Measurements from ENCODE around the gene IL1RAPL1. TPM values are rescaled to one million over a fixed set of nuclear protein-coding genes. Genes with fewer than 3 reads are reported as not detected.
"Not testable (repeated sequence)": the region's sequence is repeated elsewhere in the genome, so short reads cannot be mapped to it uniquely, and the experiment has no call there.

IL1RAPL1 gene
- total RNA-seq, 2 experiments from 2014 or later: not detected

- Mint-ChIP-seq H3K27ac (no peak overlapping the region), H3K4me1 (ENCODE audit: low read depth) (no peaks in the 10 kb centered on the region), H3K36me3 (ENCODE audit: low read depth) (no peaks in the 10 kb centered on the region), H3K4me3 (no peak overlapping the region), H3K27me3 (ENCODE audit: low read depth) (no peaks in the 10 kb centered on the region), H3K9me3 (peaks cover 2% of the 10 kb centered on the region)
- CTCF ChIA-PET: no interaction called here
- no peak for DNase-seq
- intact Hi-C loops (cut with micrococcal nuclease): no loop called here
Observed at GRCh38 chrX:29281078-29281742, 694.0 kb downstream of the IL1RAPL1 start.

DNA sequence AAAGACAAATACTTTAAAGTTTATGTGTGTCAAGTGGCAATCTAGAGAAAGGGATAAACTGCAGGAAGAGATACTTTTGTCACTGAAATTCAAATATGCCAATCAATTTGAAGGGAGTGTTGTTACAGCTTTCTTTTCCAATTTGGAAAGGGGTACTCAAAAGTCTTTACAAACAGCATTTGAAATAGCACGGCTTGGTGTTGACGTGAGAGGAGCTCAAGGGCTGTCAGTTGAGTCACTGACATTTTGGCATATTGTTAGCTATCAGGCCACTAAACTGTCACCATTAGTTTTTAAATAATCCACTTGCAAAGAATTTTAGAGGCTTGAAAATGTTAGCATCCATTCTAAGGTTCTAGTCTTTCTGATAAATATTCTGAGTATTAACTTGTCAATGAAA, 698.4 kb downstream of the IL1RAPL1 start:
- H3K27ac Mint-ChIP-seq: no peak overlapping the region
- no peaks in the 10 kb centered on the region for H3K36me3 Mint-ChIP-seq (ENCODE audit: low read depth)
- DNase-seq: no peak
- intact Hi-C loops (cut with micrococcal nuclease): no loop called here
- H3K4me3 Mint-ChIP-seq: no peak overlapping the region
- CTCF ChIA-PET: no interaction called here
- no peaks in the 10 kb centered on the region for H3K27me3 Mint-ChIP-seq (ENCODE audit: low read depth)
- no peaks in the 10 kb centered on the region for H3K9me3 Mint-ChIP-seq
- H3K4me1 Mint-ChIP-seq (ENCODE audit: low read depth): no peaks in the 10 kb centered on the region

DNA sequence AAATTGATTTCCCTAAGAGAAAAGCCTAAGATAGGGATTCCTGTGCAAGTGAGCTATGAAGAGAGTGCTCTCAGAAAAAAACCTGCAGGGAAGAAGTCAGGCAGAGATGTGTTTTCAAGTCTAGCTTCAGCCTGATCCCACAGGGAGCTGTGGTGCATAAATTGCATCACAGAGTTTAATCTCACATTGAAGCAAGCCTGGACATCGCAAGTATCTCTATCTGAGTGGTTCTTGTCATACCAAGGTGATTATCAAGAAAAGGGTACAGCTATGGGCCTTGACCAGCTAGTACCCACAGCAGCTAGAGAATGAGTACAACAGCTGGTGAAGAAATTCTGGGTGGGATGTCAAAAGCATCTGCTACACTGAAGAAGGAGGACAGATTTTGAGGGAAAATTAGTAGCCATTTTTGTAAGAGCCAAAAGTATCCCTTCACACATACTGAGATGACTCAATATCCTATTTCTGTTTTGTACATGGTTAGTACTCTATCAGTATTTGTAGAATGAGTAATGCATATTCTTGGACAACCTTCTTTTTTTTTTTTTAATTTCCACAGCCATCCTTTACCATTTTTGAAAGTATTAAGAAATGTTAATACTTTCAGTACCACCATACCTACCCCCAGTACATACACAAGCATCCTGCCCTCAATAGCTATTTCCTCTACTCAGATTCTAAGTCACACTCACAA, 708.9 kb downstream of the IL1RAPL1 start:
- CTCF ChIA-PET: no interaction called here
- Mint-ChIP-seq H3K4me1 (ENCODE audit: low read depth) (no peaks in the 10 kb centered on the region), H3K4me3 (no peak overlapping the region), H3K36me3 (ENCODE audit: low read depth) (no peaks in the 10 kb centered on the region), H3K9me3 (no peaks in the 10 kb centered on the region), H3K27ac (no peak overlapping the region), H3K27me3 (ENCODE audit: low read depth) (no peaks in the 10 kb centered on the region)
- intact Hi-C loops (cut with micrococcal nuclease): no loop called here
- no peak for DNase-seq

- intact Hi-C loops (cut with micrococcal nuclease): no loop called here
- H3K4me1 Mint-ChIP-seq (ENCODE audit: low read depth): no peaks in the 10 kb centered on the region
- CTCF ChIA-PET: no interaction called here
- no peaks in the 10 kb centered on the region for H3K36me3 Mint-ChIP-seq (ENCODE audit: low read depth)
- H3K9me3 Mint-ChIP-seq: no peaks in the 10 kb centered on the region
- H3K4me3 Mint-ChIP-seq: no peak overlapping the region
- no peak for DNase-seq
- no peak overlapping the region for H3K27ac Mint-ChIP-seq
- H3K27me3 Mint-ChIP-seq (ENCODE audit: low read depth): no peaks in the 10 kb centered on the region
Observed at GRCh38 chrX:29297171-29297800, 710.0 kb downstream of the IL1RAPL1 start.

DNA sequence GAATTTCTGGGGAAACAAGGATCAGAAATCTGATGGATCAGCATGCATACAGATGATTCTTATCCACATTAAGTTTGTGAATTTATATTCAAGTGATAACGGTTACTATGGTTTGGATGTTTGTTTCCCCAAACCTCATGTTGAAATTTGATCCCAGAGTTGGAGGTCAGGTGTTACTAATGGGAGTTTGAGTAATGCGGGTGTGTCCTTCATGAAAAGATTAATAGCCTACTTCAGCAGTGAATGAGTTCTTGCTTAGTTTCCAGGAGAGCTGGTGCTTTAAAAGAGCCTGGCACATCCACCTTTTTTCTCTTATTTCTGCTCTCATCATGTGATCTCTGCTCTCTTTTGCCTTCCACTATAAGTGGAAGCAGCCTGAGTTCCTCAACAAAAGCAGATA, 712.4 kb downstream of the IL1RAPL1 start:
- Mint-ChIP-seq H3K27ac (no peak overlapping the region), H3K4me1 (ENCODE audit: low read depth) (no peaks in the 10 kb centered on the region), H3K9me3 (no peaks in the 10 kb centered on the region), H3K4me3 (no peak overlapping the region), H3K36me3 (ENCODE audit: low read depth) (no peaks in the 10 kb centered on the region), H3K27me3 (ENCODE audit: low read depth) (no peaks in the 10 kb centered on the region)
- CTCF ChIA-PET: interaction anchor here (0.7 kb wide), 1 partner anchor 238 kb away, joined by 3 read pairs; no protein-coding TSS in a partner anchor
- no peak for DNase-seq
- intact Hi-C loops (cut with micrococcal nuclease): no loop called here

DNA sequence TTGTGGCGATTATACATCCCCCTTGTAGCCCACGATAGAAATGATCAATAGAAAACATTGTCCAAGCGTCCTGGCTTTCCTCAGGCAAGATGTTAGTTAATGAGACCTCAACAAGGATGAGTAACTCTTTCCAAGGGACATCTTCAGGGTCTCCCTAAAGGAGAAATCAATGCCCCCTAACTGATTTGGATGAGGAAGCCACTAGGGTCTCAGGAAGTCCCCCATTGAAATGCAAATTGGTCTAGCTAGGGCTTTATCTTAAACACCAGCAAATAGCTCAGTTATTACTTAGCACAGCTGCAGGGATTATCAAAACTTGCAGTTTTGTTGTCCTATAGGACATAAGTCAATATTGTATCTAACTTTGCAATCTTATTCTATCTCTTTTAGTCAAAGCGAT, 721.5 kb downstream of the IL1RAPL1 start:
- Mint-ChIP-seq H3K27me3 (ENCODE audit: low read depth) (no peaks in the 10 kb centered on the region), H3K27ac (no peak overlapping the region)

GRCh38 chrX:29315931-29316330, 728.7 kb downstream of the IL1RAPL1 start:
- no peak overlapping the region for H3K27ac Mint-ChIP-seq
- no peaks in the 10 kb centered on the region for H3K4me1 Mint-ChIP-seq (ENCODE audit: low read depth)
- H3K27me3 Mint-ChIP-seq (ENCODE audit: low read depth): no peaks in the 10 kb centered on the region
- DNase-seq: no peak
- H3K36me3 Mint-ChIP-seq (ENCODE audit: low read depth): no peaks in the 10 kb centered on the region
- intact Hi-C loops (cut with micrococcal nuclease): no loop called here
- CTCF ChIA-PET: no interaction called here
- no peaks in the 10 kb centered on the region for H3K9me3 Mint-ChIP-seq
- no peak overlapping the region for H3K4me3 Mint-ChIP-seq

More for the DNA sequence above, 721.5 kb downstream of the IL1RAPL1 start:
- Mint-ChIP-seq H3K4me1 (ENCODE audit: low read depth) (no peaks in the 10 kb centered on the region), H3K4me3 (no peak overlapping the region), H3K36me3 (ENCODE audit: low read depth) (no peaks in the 10 kb centered on the region), H3K9me3 (no peaks in the 10 kb centered on the region)
- CTCF ChIA-PET: no interaction called here
- intact Hi-C loops (cut with micrococcal nuclease): no loop called here
- no peak for DNase-seq

DNA sequence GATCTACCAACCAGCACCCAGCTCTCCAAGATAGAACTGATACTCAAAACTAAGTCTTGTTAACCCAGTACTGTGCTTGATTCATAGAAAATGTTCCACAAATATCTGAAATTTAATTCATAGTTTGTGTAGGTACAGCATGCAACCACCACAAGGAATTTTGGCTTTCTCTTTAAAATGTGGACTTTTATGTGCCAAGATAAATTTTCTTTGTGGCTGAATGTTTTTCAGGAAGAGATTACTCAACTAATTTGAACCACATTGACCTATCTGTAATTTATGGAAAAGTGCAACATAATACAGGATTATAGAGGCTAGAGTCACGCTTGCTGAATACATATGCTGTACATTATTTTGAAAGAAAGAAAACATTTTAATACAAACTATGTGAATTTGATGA, 730.8 kb downstream of the IL1RAPL1 start:
- no peaks in the 10 kb centered on the region for H3K4me1 Mint-ChIP-seq (ENCODE audit: low read depth)
- H3K9me3 Mint-ChIP-seq: no peaks in the 10 kb centered on the region
- CTCF ChIA-PET: no interaction called here
- intact Hi-C loops (cut with micrococcal nuclease): no loop called here
- H3K4me3 Mint-ChIP-seq: no peak overlapping the region
- no peaks in the 10 kb centered on the region for H3K36me3 Mint-ChIP-seq (ENCODE audit: low read depth)
- no peaks in the 10 kb centered on the region for H3K27me3 Mint-ChIP-seq (ENCODE audit: low read depth)
- H3K27ac Mint-ChIP-seq: no peak overlapping the region
- no peak for DNase-seq

DNA sequence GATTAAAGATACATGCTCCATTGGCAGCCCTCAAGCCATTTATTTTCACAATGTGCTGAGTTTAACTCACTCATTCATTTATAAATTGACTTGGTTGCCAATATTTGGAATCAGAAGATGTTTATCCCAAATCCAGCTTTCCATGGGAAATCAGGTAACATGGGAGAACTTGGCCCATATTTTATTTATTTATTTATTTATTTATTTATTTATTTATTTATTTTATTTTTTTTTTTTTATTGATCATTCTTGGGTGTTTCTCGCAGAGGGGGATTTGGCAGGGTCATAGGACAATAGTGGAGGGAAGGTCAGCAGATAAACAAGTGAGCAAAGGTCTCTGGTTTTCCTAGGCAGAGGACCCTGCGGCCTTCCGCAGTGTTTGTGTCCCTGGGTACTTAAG, 745.2 kb downstream of the IL1RAPL1 start:
- H3K27ac Mint-ChIP-seq, DNase-seq, H3K4me3 Mint-ChIP-seq: not testable (repeated sequence)

GRCh38 chrX:29333091-29333490, 745.8 kb downstream of the IL1RAPL1 start:
- H3K27ac Mint-ChIP-seq; H3K36me3 Mint-ChIP-seq (ENCODE audit: low read depth); H3K9me3 Mint-ChIP-seq; H3K4me3 Mint-ChIP-seq; intact Hi-C loops (cut with micrococcal nuclease); CTCF ChIA-PET; H3K4me1 Mint-ChIP-seq (ENCODE audit: low read depth); DNase-seq; H3K27me3 Mint-ChIP-seq (ENCODE audit: low read depth): not testable (repeated sequence)

More for the DNA sequence above, 745.2 kb downstream of the IL1RAPL1 start:
- H3K4me1 Mint-ChIP-seq (ENCODE audit: low read depth); H3K36me3 Mint-ChIP-seq (ENCODE audit: low read depth); CTCF ChIA-PET; H3K27me3 Mint-ChIP-seq (ENCODE audit: low read depth); intact Hi-C loops (cut with micrococcal nuclease); H3K9me3 Mint-ChIP-seq: not testable (repeated sequence)

GRCh38 chrX:29348288-29348687, 761.0 kb downstream of the IL1RAPL1 start:
- DNase-seq: no peak
- no peak overlapping the region for H3K4me3 Mint-ChIP-seq
- intact Hi-C loops (cut with micrococcal nuclease): no loop called here
- H3K27ac Mint-ChIP-seq: no peak overlapping the region
- CTCF ChIA-PET: interaction anchor here (0.5 kb wide), 1 partner anchor 1072 kb away, joined by 4 read pairs; no protein-coding TSS in a partner anchor
- no peaks in the 10 kb centered on the region for H3K4me1 Mint-ChIP-seq (ENCODE audit: low read depth)
- H3K9me3 Mint-ChIP-seq: no peaks in the 10 kb centered on the region
- no peaks in the 10 kb centered on the region for H3K27me3 Mint-ChIP-seq (ENCODE audit: low read depth)
- H3K36me3 Mint-ChIP-seq (ENCODE audit: low read depth): no peaks in the 10 kb centered on the region

DNA sequence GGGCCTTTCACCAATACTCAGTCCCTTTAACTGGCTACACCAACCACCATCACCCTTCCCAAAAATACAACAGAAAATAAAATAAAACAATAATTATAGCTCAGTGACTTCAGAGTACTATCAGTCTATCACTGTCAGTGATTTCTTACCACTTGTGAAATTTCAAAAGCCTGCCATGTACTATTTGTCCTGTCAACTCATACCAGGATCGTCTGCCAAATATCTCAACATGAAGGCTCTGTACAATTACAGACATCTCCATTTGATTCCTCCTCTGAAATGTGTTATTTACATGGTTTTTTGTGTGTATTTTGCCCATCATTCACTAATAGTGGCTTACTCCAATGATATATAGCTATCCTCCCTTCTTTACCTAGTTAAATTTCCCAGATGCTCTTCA, 772.0 kb downstream of the IL1RAPL1 start:
- Mint-ChIP-seq H3K27ac (no peak overlapping the region), H3K4me3 (no peak overlapping the region), H3K27me3 (ENCODE audit: low read depth) (no peaks in the 10 kb centered on the region), H3K36me3 (ENCODE audit: low read depth) (no peaks in the 10 kb centered on the region), H3K4me1 (ENCODE audit: low read depth) (no peaks in the 10 kb centered on the region), H3K9me3 (no peaks in the 10 kb centered on the region)
- intact Hi-C loops (cut with micrococcal nuclease): no loop called here
- DNase-seq: no peak
- CTCF ChIA-PET: no interaction called here

DNA sequence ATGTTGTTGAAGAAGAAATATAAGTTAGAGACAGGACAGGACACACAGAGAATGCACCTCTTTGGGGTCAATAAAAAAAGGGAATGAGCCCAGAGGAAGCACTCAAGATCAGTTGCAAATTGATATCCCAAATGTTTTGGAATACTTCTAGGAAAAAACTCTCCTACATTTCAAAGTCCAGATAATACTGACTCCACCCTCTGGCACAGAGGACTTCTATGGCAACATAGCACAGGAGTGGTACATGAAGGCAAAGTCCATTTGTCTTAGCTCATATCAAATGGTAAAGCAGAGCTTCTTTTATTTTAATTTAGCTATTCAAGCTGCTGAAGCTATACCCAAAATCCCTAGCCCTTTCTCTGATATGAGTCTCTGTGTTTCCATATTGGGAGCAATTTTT, 787.5 kb downstream of the IL1RAPL1 start:
- H3K27me3 Mint-ChIP-seq (ENCODE audit: low read depth); H3K9me3 Mint-ChIP-seq; intact Hi-C loops (cut with micrococcal nuclease): not testable (repeated sequence)

More for the DNA sequence above, 787.5 kb downstream of the IL1RAPL1 start:
- DNase-seq; H3K27ac Mint-ChIP-seq; H3K4me3 Mint-ChIP-seq; H3K4me1 Mint-ChIP-seq (ENCODE audit: low read depth); CTCF ChIA-PET; H3K36me3 Mint-ChIP-seq (ENCODE audit: low read depth): not testable (repeated sequence)
